Parathyroid adenoma (tissue), 2 donors: ENCODE measurements around the gene NUAK1.
A peak's percentile ranks its signal among the peaks of the same experiment; 100 is the strongest.

Source experiments
- H2AFZ ChIP-seq: fragments of 300-600 bp; sonication (generic); one replicate; pipeline ENCODE4 v1.7.0; 2017; ENCODE audit warnings: antibody characterized with exemption, mild to moderate bottlenecking
- H3K27ac ChIP-seq: fragments of 300-600 bp; sonication (generic); one replicate; pipeline ENCODE4 v1.7.0; 2017
- H3K27me3 ChIP-seq: fragments of 300-600 bp; sonication (generic); one replicate; pipeline ENCODE4 v1.7.0; 2017; ENCODE audit warnings: low read length; ENCODE audit not compliant: control insufficient read depth, insufficient read depth
- H3K36me3 ChIP-seq: fragments of 300-600 bp; sonication (generic); one replicate; pipeline ENCODE4 v1.7.0; 2017; ENCODE audit warnings: low read length; ENCODE audit not compliant: control insufficient read depth, insufficient read depth
- H3K4me1 ChIP-seq: fragments of 300-600 bp; sonication (generic); one replicate; pipeline ENCODE4 v1.7.0; 2017; ENCODE audit warnings: control low read depth
- H3K4me2 ChIP-seq: fragments of 300-600 bp; sonication (generic); one replicate; pipeline ENCODE4 v1.7.0; 2017; ENCODE audit warnings: low read length
- H3K4me3 ChIP-seq: fragments of 300-600 bp; sonication (generic); one replicate; pipeline ENCODE4 v1.7.0; 2017; ENCODE audit warnings: low read depth, low read length
- H3K79me2 ChIP-seq: fragments of 300-600 bp; sonication (generic); one replicate; pipeline ENCODE4 v1.7.0; 2017; ENCODE audit warnings: control low read depth
- H3K9ac ChIP-seq: fragments of 300-600 bp; sonication (generic); one replicate; pipeline ENCODE4 v1.7.0; 2017; ENCODE audit warnings: mild to moderate bottlenecking
- H3K9me3 ChIP-seq: fragments of 300-600 bp; sonication (generic); one replicate; pipeline ENCODE4 v1.7.0; 2017; ENCODE audit warnings: low read length; ENCODE audit not compliant: control insufficient read depth
- CTCF ChIP-seq: fragments of 300-600 bp; sonication (generic); IDR thresholded peaks from one replicate; pipeline ENCODE4 v1.7.0; 2017; ENCODE audit warnings: antibody characterized with exemption, mild to moderate bottlenecking
- donor health status: primary hyperparathyroidism.

NUAK1 gene

DNA sequence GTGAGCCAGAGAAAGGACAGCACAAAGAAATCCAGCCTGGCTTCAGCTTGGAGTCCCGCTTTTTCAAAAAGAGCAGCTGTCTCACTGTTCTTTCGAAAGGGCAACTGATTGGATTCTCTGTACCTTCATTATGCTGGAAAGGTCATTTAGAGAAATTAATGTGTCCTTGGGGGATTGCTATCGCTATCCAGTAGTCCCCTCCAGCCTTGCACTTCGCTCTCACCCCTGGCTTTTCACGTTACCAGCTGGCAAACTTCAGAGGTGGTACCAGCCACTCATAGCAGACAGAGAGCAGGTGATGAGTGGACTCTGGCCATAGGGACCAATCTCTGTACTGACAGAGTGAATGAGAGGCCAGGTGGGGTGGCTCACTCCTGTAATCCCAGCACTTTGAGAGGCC lies 11.8 kb upstream of the NUAK1 start:
- H3K27me3 ChIP-seq: no peaks in the 10 kb centered on the region
- H3K36me3 ChIP-seq: no peaks in the 10 kb centered on the region
- no peak overlapping the region for H2AFZ ChIP-seq
- no peak overlapping the region for H3K27ac ChIP-seq
- peaks cover 2% of the 10 kb centered on the region for H3K79me2 ChIP-seq
- TF ChIP-seq CTCF: no peak
- no peaks in the 10 kb centered on the region for H3K9me3 ChIP-seq
- no peak overlapping the region for H3K4me2 ChIP-seq
- H3K4me1 ChIP-seq: peaks cover 16% of the 10 kb centered on the region
- no peak overlapping the region for H3K4me3 ChIP-seq
- no peak overlapping the region for H3K9ac ChIP-seq

DNA sequence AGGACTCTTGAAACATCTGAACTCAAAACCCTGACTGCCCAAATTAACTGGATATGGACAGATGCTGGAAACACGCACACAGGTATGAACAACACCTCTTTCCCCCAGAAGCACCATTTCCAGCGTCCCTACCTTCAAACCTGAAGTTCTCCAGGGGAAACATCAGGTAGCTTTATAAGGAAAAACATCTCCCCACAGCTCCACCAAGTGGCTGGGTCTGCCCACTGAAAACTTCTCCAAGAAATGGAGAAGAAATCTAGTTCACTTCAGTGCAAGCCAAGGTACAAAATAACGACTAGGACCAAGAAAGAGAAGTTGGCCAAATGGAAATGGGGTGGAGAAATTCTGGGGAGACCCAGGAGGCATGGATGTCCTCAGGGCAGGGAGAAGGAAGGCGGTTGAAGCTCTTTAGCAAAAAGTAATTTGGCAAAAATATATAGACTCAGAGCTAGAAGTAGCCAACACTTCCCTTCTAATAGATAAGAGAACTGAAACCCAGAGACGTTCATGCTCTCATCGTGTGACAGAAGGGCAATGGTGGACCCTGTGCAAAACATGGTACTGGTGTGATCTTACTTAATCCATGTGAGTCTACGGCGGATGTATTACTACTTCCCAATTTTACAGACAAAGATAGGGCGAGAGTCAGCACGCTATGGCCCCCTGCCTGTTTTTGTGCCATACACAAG lies 10.5 kb upstream of the NUAK1 start:
- no peaks in the 10 kb centered on the region for H3K9me3 ChIP-seq
- no peaks in the 10 kb centered on the region for H3K36me3 ChIP-seq
- H3K4me1 ChIP-seq: peaks cover 21% of the 10 kb centered on the region
- peak overlapping the region; percentile 57 for H2AFZ ChIP-seq
- H3K4me3 ChIP-seq: no peak overlapping the region
- H3K27ac ChIP-seq: no peak overlapping the region
- H3K79me2 ChIP-seq: peaks cover 2% of the 10 kb centered on the region
- H3K9ac ChIP-seq: no peak overlapping the region
- no peak overlapping the region for H3K4me2 ChIP-seq
- TF ChIP-seq CTCF: peak; percentile 70
- H3K27me3 ChIP-seq: no peaks in the 10 kb centered on the region

DNA sequence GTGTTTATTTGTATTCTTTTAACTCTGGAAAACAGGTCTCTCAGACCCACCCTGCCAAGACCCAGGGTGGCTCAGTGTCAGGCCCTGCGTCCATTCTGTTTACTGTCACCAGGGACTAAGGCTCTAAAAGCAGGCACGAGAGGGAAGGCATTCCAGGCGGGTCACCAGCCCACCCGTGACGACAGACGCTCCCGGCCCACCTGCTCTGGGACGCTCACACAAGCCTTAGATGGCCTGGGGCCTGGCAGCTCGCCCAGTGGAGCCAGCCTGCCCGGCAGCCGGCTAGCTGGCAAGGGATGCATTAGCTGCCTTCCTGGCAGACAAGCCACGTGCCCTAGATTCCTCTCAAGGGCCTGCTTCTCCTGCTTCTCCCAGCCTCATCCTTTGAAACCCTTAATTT lies 9.2 kb upstream of the NUAK1 start:
- Histone ChIP-seq H3K27ac (peak overlapping the region; percentile 18), H3K4me1 (peaks cover 22% of the 10 kb centered on the region), H3K36me3 (no peaks in the 10 kb centered on the region), H3K79me2 (peaks cover 2% of the 10 kb centered on the region), H3K4me2 (no peak overlapping the region), H3K9me3 (no peaks in the 10 kb centered on the region), H3K4me3 (no peak overlapping the region), H2AFZ (peak overlapping the region; percentile 9), H3K9ac (no peak overlapping the region), H3K27me3 (no peaks in the 10 kb centered on the region)
- no peak for TF ChIP-seq CTCF

DNA sequence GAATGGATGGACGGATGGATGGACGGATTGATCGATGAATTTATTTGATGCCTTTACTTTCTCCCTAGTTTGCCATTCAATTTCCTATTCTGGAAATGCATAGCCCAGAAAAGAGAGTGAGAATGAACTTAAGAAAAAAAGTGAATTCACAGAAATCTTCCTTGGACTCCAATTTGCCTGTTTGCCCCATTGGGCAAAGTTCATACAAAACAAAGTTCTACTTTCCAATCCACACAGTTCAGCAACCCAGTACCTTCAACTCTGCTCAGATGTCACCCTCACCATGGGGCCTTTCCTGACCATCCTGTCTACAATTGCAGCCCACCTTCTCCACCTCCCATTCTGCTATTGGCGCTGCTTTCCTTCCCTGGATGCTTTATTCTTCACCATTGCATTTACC lies 8.2 kb upstream of the NUAK1 start:
- H3K79me2 ChIP-seq: peaks cover 7% of the 10 kb centered on the region
- H3K9me3 ChIP-seq: no peaks in the 10 kb centered on the region
- no peak for TF ChIP-seq CTCF
- H2AFZ ChIP-seq: no peak overlapping the region
- no peak overlapping the region for H3K4me2 ChIP-seq
- no peak overlapping the region for H3K27ac ChIP-seq
- H3K27me3 ChIP-seq: no peaks in the 10 kb centered on the region
- H3K4me1 ChIP-seq: peaks cover 23% of the 10 kb centered on the region
- no peak overlapping the region for H3K9ac ChIP-seq
- no peak overlapping the region for H3K4me3 ChIP-seq
- no peaks in the 10 kb centered on the region for H3K36me3 ChIP-seq
